Heart left ventricle (tissue), 16 donors: ENCODE results near the gene ANKRD63. TPM values are rescaled to one million over a fixed set of nuclear protein-coding genes. Genes with fewer than 3 reads are reported as not detected.
A peak's percentile ranks its signal among the peaks of the same experiment; 100 is the strongest.

Source experiments
- ATAC-seq, 4 donors: fragments of 200-7000 bp; cut with Tn5 transposase; one replicate each; pipeline ENCODE4 v1.9.1; 2020 to 2022; ENCODE audit warnings: moderate library complexity in 4 of 4, mild to moderate bottlenecking in 3 of 4, moderate number of reproducible peaks in 1 of 4
- DNase-seq, 5 donors: peaks; one replicate each; pipeline ENCODE4 v3.0.0-alpha.2; 2020
- H3K27ac ChIP-seq, 12 donors: fragments of 200-600 bp; sonication (generic) in 4 of 12; one replicate each; pipeline versions ENCODE4 v1.5.0 to v1.8.0; 2016 to 2022; ENCODE audit warnings: mild to moderate bottlenecking in 2 of 12
- H3K27me3 ChIP-seq, 9 donors: fragments of 200-600 bp; sonication (generic) in 2 of 9; one replicate each; pipeline versions ENCODE4 v1.5.1 to v1.8.0; 2016 to 2022; ENCODE audit warnings: mild to moderate bottlenecking in 3 of 9
- H3K36me3 ChIP-seq, 9 donors: fragments of 200-600 bp; sonication (generic) in 2 of 9; one replicate each; pipeline versions ENCODE4 v1.5.0 to v1.8.0; 2018 to 2022; ENCODE audit warnings: mild to moderate bottlenecking in 2 of 9
- H3K4me1 ChIP-seq, 12 donors: fragments of 200-600 bp; sonication (generic) in 4 of 12; one replicate each; pipeline versions ENCODE4 v1.5.0 to v1.8.0; 2016 to 2022; ENCODE audit warnings: mild to moderate bottlenecking in 3 of 12
- H3K4me3 ChIP-seq, 12 donors: fragments of 200-600 bp; sonication (generic) in 4 of 12; one replicate each; pipeline versions ENCODE4 v1.5.0 to v1.8.0; 2017 to 2022; ENCODE audit warnings: mild to moderate bottlenecking in 9 of 12, moderate library complexity in 4 of 12
- H3K9me3 ChIP-seq, 12 donors: fragments of 200-600 bp; sonication (generic) in 4 of 12; one replicate each; pipeline versions ENCODE4 v1.5.0 to v1.8.0; 2016 to 2022; ENCODE audit warnings: mild to moderate bottlenecking in 1 of 12
- POLR2A ChIP-seq, 2 donors: fragments of 450-650 bp; IDR thresholded peaks; one replicate each; pipeline ENCODE4 v1.6.1; 2017; ENCODE audit warnings: antibody characterized with exemption in 2 of 2, mild to moderate bottlenecking in 2 of 2, moderate library complexity in 2 of 2
- WGBS, 4 donors: extraction: QIAGEN DNeasy Blood & Tissue Kit in 2 of 4; methylation state at CpG; one replicate each; pipeline versions ENCODE4 v1.1.5 to v1.1.7; 2013 to 2018; 5-methylcytosine and 5-hydroxymethylcytosine counted together
- intact Hi-C, 10 donors: fragments of 100-400 bp; cut with DNase I; formaldehyde crosslinking; loops; one replicate each; pipeline versions ENCODE4 v1.11.1 to v1.14.2; 2022
- polyA plus RNA-seq, 2 donors: library from polyadenylated mRNA; stranded (reverse); fragments of 200-250 nt; gene quantifications; one replicate each; pipeline ENCODE4 v1.2.3, GENCODE V29; 2013
- total RNA-seq, 9 donors: library from RNA; depleted of rRNA in 2 of 9; stranded (reverse); fragments of >200 nt in 2 of 9; fragmentation: NEBNext Ultra II Directional in 3 of 9; extraction: Animal tissue kit (Norgen Biotek cat#: 25700) in 3 of 9; gene quantifications; one replicate each; pipeline versions ENCODE4 v1.1.0 to v1.2.4, GENCODE V29; 2016 to 2023
- TF ChIP-seq, protein P1 (sequence below), 12 donors: fragments of 200-600 bp; sonication (generic) in 4 of 12; IDR thresholded peaks; one replicate each; pipeline versions ENCODE4 v1.5.0 to v1.8.0; 2018 to 2022; ENCODE audit warnings: antibody characterized with exemption in 12 of 12, mild to moderate bottlenecking in 5 of 12
- donor health status: ischemic (EF 13 %, LVEDD 7.1; RV severe dilation, severe dysfunction).
- donor health status: healthy with polysubstance abuse.
- donor health status: DM: no; HTN: yes; CAD: no.
- donor health status: DM: no; HTN: no; CAD: no.
- donor health status: ischemic (EF 25% LVEDD 6.9; RV normal size, moderate dysfunction).
- donor health status: ischemic (EF 25% LVEDD 5.7; RV mildly dilated, moderate dysfunction).
- donor health status: healthy.
- donor health status: DM: yes; HTN: yes; CAD: no.
- donor health status: ischemic (EF 35%, LVEDD 5.7; RV mildly dilated, moderate dysfunction).
- donor health status: nonischemic (EF 11% LVEDD 7.7; RV severe dilation, severe dysfunction).
- donor health status: DM: yes; HTN: yes; CAD: no.
- donor health status: PGD.
- donor health status: ischemic (EF 29% LVEDD 5.4; RV normal size, mild dysfunction).
- donor health status: nonischemic (EF 23%, LVEDD 6.1; RV moderate dilation, normal function).

Gene ANKRD63
- total and polyA plus RNA-seq, 11 donors = 0.27 to 0.57 (median 0.45) TPM; not detected in 6

DNA sequence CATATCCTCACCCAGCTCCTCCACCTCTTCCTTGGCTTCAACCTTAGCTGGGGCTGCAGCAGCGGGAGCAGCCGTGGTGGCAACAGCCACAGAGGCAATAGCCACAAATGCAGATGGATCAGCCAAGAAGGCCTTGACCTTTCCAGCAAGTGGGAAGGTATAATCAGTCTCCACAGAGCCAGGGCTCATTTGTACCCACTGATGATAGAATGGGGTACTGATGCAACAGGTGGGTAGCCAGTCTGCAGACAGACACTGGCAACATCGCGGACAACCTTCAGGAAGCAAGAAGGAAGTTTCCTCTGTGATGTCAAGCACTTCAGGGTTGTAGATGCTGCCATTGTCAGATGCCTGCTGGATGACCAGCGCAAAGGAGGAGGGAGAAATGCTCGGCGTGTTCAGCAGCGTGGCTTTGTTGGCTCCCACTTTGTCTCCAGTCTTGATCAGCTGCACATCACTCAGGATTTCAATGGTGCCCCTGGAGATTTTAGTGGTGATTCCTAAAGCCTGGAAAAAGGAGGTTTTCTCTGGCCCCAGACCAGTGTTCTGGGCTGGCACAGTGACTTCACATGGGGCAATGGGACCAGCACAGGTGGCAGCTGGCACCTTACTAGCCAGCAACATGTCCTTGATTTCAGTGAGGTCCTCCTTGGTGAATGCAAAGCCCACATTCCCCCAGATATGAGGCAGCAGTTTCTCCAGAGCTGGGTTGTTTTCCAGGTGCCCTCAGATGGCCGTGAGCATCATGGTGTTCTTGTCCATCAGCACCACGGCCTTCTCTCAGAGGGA is 29.7 kb upstream of the ANKRD63 start:
- Histone ChIP-seq H3K4me1 (peaks cover 0 to 28% (median 3%) of the 10 kb centered on the region in 12 donors), H3K4me3 (no peak overlapping the region), H3K27ac (no peak overlapping the region), H3K9me3 (no peaks in the 10 kb centered on the region), H3K36me3 (no peaks in the 10 kb centered on the region), H3K27me3 (peaks cover 0 to 6% (median 0%) of the 10 kb centered on the region in 9 donors)
- peak in 1 of 5 donors; percentile 14 for DNase-seq
- 84 to 93% (median 89%) methylated on average over 8 to 10 of the region's 10 CpGs for WGBS, 4 donors
- intact Hi-C loops = loop anchor here in 6 of 10 donors (5.0 to 10.0 kb wide), 4 partner anchors 35 to 112 kb away; partner anchors contain the start of genes DISP2 (in 1 of the 6) and PAK6 (in 1 of the 6)
- ATAC-seq = no peak
- TF ChIP-seq POLR2A (IDR thresholded peaks at IDR 0.05) = no peak
- TF ChIP-seq, protein P1, sequence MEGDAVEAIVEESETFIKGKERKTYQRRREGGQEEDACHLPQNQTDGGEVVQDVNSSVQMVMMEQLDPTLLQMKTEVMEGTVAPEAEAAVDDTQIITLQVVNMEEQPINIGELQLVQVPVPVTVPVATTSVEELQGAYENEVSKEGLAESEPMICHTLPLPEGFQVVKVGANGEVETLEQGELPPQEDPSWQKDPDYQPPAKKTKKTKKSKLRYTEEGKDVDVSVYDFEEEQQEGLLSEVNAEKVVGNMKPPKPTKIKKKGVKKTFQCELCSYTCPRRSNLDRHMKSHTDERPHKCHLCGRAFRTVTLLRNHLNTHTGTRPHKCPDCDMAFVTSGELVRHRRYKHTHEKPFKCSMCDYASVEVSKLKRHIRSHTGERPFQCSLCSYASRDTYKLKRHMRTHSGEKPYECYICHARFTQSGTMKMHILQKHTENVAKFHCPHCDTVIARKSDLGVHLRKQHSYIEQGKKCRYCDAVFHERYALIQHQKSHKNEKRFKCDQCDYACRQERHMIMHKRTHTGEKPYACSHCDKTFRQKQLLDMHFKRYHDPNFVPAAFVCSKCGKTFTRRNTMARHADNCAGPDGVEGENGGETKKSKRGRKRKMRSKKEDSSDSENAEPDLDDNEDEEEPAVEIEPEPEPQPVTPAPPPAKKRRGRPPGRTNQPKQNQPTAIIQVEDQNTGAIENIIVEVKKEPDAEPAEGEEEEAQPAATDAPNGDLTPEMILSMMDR (IDR thresholded peaks at IDR 0.05) = no peak

DNA sequence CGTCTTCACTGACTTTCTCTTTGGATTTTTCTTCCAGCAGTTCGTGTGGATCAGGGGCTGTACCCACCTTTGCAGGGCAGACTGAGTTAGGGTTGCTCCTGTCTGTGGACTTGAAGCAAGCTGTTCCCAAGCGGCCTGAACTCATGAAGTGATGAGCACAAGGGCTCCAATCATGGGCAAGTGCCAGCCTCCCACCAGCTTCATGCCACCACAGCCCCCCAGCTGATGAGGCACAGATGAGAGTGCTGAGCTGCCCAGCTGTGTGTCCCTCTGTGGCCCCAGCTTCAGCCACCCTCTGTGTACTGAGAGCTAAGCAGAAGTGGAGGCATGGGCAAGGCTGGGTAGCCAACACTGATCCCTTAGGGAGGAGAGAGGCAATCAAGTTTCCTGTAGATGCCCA is 28.1 kb upstream of the ANKRD63 start:
- ATAC-seq (no peak), DNase-seq (peak in 1 of 5 donors; percentile 8)
- Histone ChIP-seq H3K4me1 (peaks cover 0 to 30% (median 3%) of the 10 kb centered on the region in 12 donors), H3K4me3 (no peak overlapping the region), H3K27ac (no peak overlapping the region), H3K36me3 (no peaks in the 10 kb centered on the region), H3K9me3 (no peaks in the 10 kb centered on the region), H3K27me3 (peaks cover 0 to 6% (median 0%) of the 10 kb centered on the region in 9 donors)
- TF ChIP-seq, protein P1 (IDR thresholded peaks at IDR 0.05) = no peak
- no peak for TF ChIP-seq POLR2A (IDR thresholded peaks at IDR 0.05)
- intact Hi-C loops = loop anchor here in 9 of 10 donors (1.0 to 10.0 kb wide), 7 partner anchors 30 to 114 kb away; partner anchors contain the start of genes DISP2 (in 1 of the 9) and PAK6 (in 1 of the 9)
- WGBS, 4 donors = 63 to 76% (median 69%) methylated on average over 3 of the region's 3 CpGs

DNA sequence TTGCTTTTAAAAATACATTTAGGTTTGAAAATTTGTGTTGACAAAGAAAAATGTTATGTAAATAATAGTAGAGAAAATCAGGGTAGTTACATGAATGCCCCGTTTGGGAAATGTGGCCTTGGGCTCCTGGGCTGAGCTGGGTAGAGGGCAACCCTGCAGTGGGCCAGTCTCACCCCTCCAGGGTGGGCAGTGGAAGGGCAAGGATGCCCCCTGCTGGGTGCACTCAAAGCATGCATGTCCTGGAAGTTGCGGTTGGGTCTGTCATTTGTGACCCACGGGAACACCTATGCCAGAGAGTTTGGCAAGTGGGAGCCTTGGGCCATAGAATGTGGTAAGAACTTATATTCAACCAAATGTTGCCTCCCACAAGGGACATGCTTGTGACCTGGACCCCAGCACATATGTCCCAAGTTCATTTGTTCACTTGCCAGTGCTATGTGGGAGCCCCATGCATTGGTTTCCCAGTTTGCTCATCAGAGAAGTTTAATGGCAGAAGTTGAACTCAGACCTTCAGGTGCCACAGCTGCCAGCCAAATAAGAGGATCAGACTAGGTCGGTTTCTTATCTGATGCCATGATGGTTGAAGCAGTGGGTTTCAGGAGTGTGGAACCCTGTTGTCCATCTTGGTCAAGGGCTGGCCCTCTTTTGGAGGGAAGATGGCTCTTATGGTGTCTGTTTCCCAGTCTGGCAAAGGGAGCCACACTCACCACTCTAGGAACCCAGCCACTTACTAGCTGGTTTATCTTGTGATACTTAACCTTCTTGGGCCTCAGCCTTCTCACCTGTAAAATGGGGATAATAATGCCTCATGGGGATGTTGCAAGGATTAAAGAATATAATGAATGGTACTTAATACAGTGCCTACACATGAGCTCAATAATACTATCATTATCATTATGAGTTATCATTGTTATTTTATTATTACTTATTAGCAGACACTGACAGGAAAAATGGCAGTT is 27.4 kb upstream of the ANKRD63 start:
- H3K27me3 ChIP-seq = peaks cover 0 to 6% (median 0%) of the 10 kb centered on the region in 9 donors
- H3K4me1 ChIP-seq = peaks cover 0 to 37% (median 3%) of the 10 kb centered on the region in 12 donors
- H3K36me3 ChIP-seq = no peaks in the 10 kb centered on the region
- peak; percentile 65 to 86 (median 72) for DNase-seq
- intact Hi-C loops = loop anchor here in 9 of 10 donors (1.0 to 10.0 kb wide), 7 partner anchors 29 to 115 kb away; partner anchors contain the start of genes DISP2 (in 1 of the 9) and PAK6 (in 1 of the 9)
- no peak overlapping the region for H3K4me3 ChIP-seq
- H3K27ac ChIP-seq = no peak overlapping the region
- peak; percentile 70 to 81 (median 76) for ATAC-seq
- H3K9me3 ChIP-seq = no peaks in the 10 kb centered on the region
- TF ChIP-seq POLR2A (IDR thresholded peaks at IDR 0.05) = no peak
- TF ChIP-seq, protein P1 (IDR thresholded peaks at IDR 0.05) = peak; percentile 65 to 81 (median 76)
- 11 to 14% (median 12%) methylated on average over 4 of the region's 4 CpGs for WGBS, 4 donors
